Measurements from ENCODE around the gene NARS2.
A peak's percentile ranks its signal among the peaks of the same experiment; 100 is the strongest.

NARS2 gene

GRCh38 chr11:78428773-78429172, 145.9 kb downstream of the NARS2 start:
- DNase-seq, result no peak

GRCh38 chr11:78428266-78428636, 146.4 kb downstream of the NARS2 start:
- DNase-seq, result no peak

- DNase-seq, result peak; percentile 73
These were observed 146.9 kb downstream of the NARS2 start for GRCh38 chr11:78427615-78428265.

- DNase-seq, result no peak
These were observed 147.8 kb downstream of the NARS2 start for GRCh38 chr11:78426845-78427244.

- no peak for DNase-seq
These were observed 149.1 kb downstream of the NARS2 start for GRCh38 chr11:78425399-78426070.

- DNase-seq, result peak; percentile 44
These were observed 150.1 kb downstream of the NARS2 start for GRCh38 chr11:78424334-78425270.

- DNase-seq, result no peak
These were observed 151.4 kb downstream of the NARS2 start for GRCh38 chr11:78423241-78423640.

- no peak for DNase-seq
These were observed 153.9 kb downstream of the NARS2 start for GRCh38 chr11:78420796-78421209.

GRCh38 chr11:78420255-78420764, 154.4 kb downstream of the NARS2 start:
- DNase-seq, result peak; percentile 48

GRCh38 chr11:78419327-78419726, 155.3 kb downstream of the NARS2 start:
- no peak for DNase-seq

- DNase-seq, result no peak
These were observed 156.0 kb downstream of the NARS2 start for GRCh38 chr11:78418584-78419211.

GRCh38 chr11:78417888-78418583, 156.6 kb downstream of the NARS2 start:
- DNase-seq, result peak; percentile 76

- no peak for DNase-seq
These were observed 157.3 kb downstream of the NARS2 start, which contains the start of gene GAB2 for GRCh38 chr11:78417175-78417887. GAB2 (minus strand) TSS chr11:78417820; CDS start chr11:78417720, 100 bp downstream.

GRCh38 chr11:78416285-78417174, 158.1 kb downstream of the NARS2 start:
- DNase-seq, result peak; percentile 81

- DNase-seq, result no peak
These were observed 159.3 kb downstream of the NARS2 start for GRCh38 chr11:78415338-78415737.

- DNase-seq, result no peak
These were observed 160.2 kb downstream of the NARS2 start for GRCh38 chr11:78414321-78415051.

- no peak for DNase-seq
These were observed 166.0 kb downstream of the NARS2 start for GRCh38 chr11:78408619-78409018.

- DNase-seq, result no peak
These were observed 168.0 kb downstream of the NARS2 start for GRCh38 chr11:78406568-78407196.

GRCh38 chr11:78405805-78406204, 168.9 kb downstream of the NARS2 start:
- DNase-seq, result no peak

All from activated CD4-positive, alpha-beta T cell treated with anti-CD3 and anti-CD28 coated beads, Interleukin-2, amount 50 U/mL, for 16 hours (primary cell).